CD4-positive, alpha-beta T cell (primary cell): ENCODE results near the gene ZNF860. TPM values are rescaled to one million over a fixed set of nuclear protein-coding genes. Genes with fewer than 3 reads are reported as not detected.

Experiments
- ATAC-seq: fragments of 200-7000 bp; cut with Tn5 transposase; one replicate; pipeline ENCODE4 v1.10.0; 2022; ENCODE audit warnings: mild to moderate bottlenecking; ENCODE audit not compliant: poor library complexity
- CTCF ChIA-PET: fragments of 350-600 bp; sonication (Branson Sonifier 250); formaldehyde crosslinking; loops from one replicate; lab custom pipeline; 2021; ENCODE audit warnings: antibody characterized with exemption, inconsistent platforms; lab: Charles Lee
- POLR2A ChIA-PET: fragments of 350-600 bp; sonication (Branson Sonifier 250); formaldehyde crosslinking; loops from one replicate; lab custom pipeline; 2021; ENCODE audit warnings: antibody characterized with exemption, inconsistent platforms; lab: Charles Lee
- DNase-seq, 14 experiments: peaks; one replicate each; pipeline ENCODE4 v3.0.0-alpha.2; 2013 to 2020; ENCODE audit warnings: mixed read lengths in 2 of 14
- H3K27ac ChIP-seq, 2 donors: one replicate each; pipeline versions ENCODE4 v1.5.1 to v1.7.0; 2013; ENCODE audit warnings: low read length in 2 of 2, low read depth in 1 of 2, mild to moderate bottlenecking in 1 of 2
- H3K27me3 ChIP-seq, 2 experiments: 1 replicate in 1 of 2; 2 replicates in 1 of 2; pipeline versions ENCODE4 v1.6.1 to v1.7.0; 2013; ENCODE audit warnings: low read length in 2 of 2, control low read depth in 1 of 2, mild to moderate bottlenecking in 1 of 2, moderate library complexity in 1 of 2; ENCODE audit not compliant: insufficient read depth in 2 of 2, control insufficient read depth in 1 of 2
- H3K36me3 ChIP-seq: one replicate; pipeline ENCODE4 v1.6.1; 2013; ENCODE audit warnings: low read length, control low read depth; ENCODE audit not compliant: insufficient read depth
- H3K4me1 ChIP-seq: one replicate; pipeline ENCODE4 v1.6.1; 2013; ENCODE audit warnings: low read length, control low read depth; ENCODE audit not compliant: insufficient read depth
- H3K4me3 ChIP-seq: one replicate; pipeline ENCODE4 v1.5.1; 2013; ENCODE audit warnings: mild to moderate bottlenecking, low read length, moderate library complexity
- H3K9me3 ChIP-seq, 2 experiments: 1 replicate in 1 of 2; 2 replicates in 1 of 2; pipeline versions ENCODE4 v1.6.1 to v1.7.0; 2013; ENCODE audit warnings: low read length in 2 of 2, mild to moderate bottlenecking in 2 of 2, control low read depth in 1 of 2, moderate library complexity in 1 of 2; ENCODE audit not compliant: control insufficient read depth in 1 of 2, insufficient read depth in 1 of 2
- H3K27ac Mint-ChIP-seq: one replicate; pipeline ENCODE4 v1.8.0; 2020; ENCODE audit warnings: mixed read lengths
- H3K27me3 Mint-ChIP-seq: one replicate; pipeline ENCODE4 v1.8.0; 2021; ENCODE audit warnings: mixed read lengths
- H3K36me3 Mint-ChIP-seq: one replicate; pipeline ENCODE4 v1.8.0; 2021; ENCODE audit warnings: low read depth, mixed read lengths
- H3K4me1 Mint-ChIP-seq: one replicate; pipeline ENCODE4 v1.8.0; 2021; ENCODE audit warnings: low read depth, mixed read lengths
- H3K4me3 Mint-ChIP-seq: one replicate; pipeline ENCODE4 v1.8.0; 2020; ENCODE audit warnings: mild to moderate bottlenecking, mixed read lengths
- H3K9me3 Mint-ChIP-seq: one replicate; pipeline ENCODE4 v1.8.0; 2020; ENCODE audit warnings: mixed read lengths
- CTCF ChIP-seq: fragments of 200-600 bp; IDR thresholded peaks from one replicate; pipeline ENCODE4 v1.8.0; 2022; ENCODE audit warnings: antibody characterized with exemption, mild to moderate bottlenecking
- intact Hi-C, 2 experiments: fragments of 100-400 bp; cut with DNase I in 1 of 2; cut with micrococcal nuclease in 1 of 2; formaldehyde crosslinking; loops; one replicate each; pipeline versions ENCODE4 v1.15.1 to v1.9.0; 2023 to 2025; cut with DNase I, micrococcal nuclease
- total RNA-seq, 174 experiments: library from RNA in 2 of 174; stranded (reverse) in 2 of 174; gene quantifications; one replicate each; pipeline ENCODE4 v1.2.3 and lab custom pipeline; 2021 to 2026

The ZNF860 gene
- total RNA-seq, 2 experiments from 2014 or later = not detected

GRCh38 chr3:32021748-32022147 lies 40.2 kb downstream of the ZNF860 start:
- Histone ChIP-seq H3K9me3 (no peaks in the 10 kb centered on the region), H3K27me3 (no peaks in the 10 kb centered on the region), H3K4me3 (no peak overlapping the region), H3K4me1 (no peaks in the 10 kb centered on the region), H3K27ac (no peak overlapping the region), H3K36me3 (no peaks in the 10 kb centered on the region)
- ATAC-seq = no peak
- Mint-ChIP-seq H3K27ac (no peak overlapping the region), H3K4me1 (no peaks in the 10 kb centered on the region), H3K27me3 (no peaks in the 10 kb centered on the region), H3K36me3 (no peaks in the 10 kb centered on the region), H3K9me3 (no peaks in the 10 kb centered on the region), H3K4me3 (no peak overlapping the region)
- ChIA-PET CTCF (interaction anchor here (1.6 kb wide), 1 partner anchor 124 kb away, joined by 3 read pairs; no protein-coding TSS in a partner anchor), POLR2A (no interaction called here)
- intact Hi-C loops = loop anchor here in 1 of 2 experiments (5.0 kb wide), 1 partner anchor 321 kb away; no protein-coding TSS in a partner anchor
- no peak for TF ChIP-seq CTCF
- no peak for DNase-seq

- DNase-seq (no peak), ATAC-seq (no peak)
- POLR2A ChIA-PET = no interaction called here
- no peaks in the 10 kb centered on the region for H3K9me3 Mint-ChIP-seq
- no peak overlapping the region for H3K4me3 Mint-ChIP-seq
- Histone ChIP-seq H3K36me3 (no peaks in the 10 kb centered on the region), H3K9me3 (no peaks in the 10 kb centered on the region), H3K27ac (no peak overlapping the region), H3K4me1 (no peaks in the 10 kb centered on the region), H3K4me3 (no peak overlapping the region), H3K27me3 (no peaks in the 10 kb centered on the region)
- intact Hi-C loops = loop anchor here in 1 of 2 experiments (5.0 kb wide), 1 partner anchor 319 kb away; no protein-coding TSS in a partner anchor
- no peaks in the 10 kb centered on the region for H3K36me3 Mint-ChIP-seq
- H3K27ac Mint-ChIP-seq = no peak overlapping the region
- no peak for TF ChIP-seq CTCF
- peaks cover 4% of the 10 kb centered on the region for H3K27me3 Mint-ChIP-seq
- CTCF ChIA-PET = interaction anchor here (1.6 kb wide), 1 partner anchor 122 kb away, joined by 3 read pairs; no protein-coding TSS in a partner anchor
- no peaks in the 10 kb centered on the region for H3K4me1 Mint-ChIP-seq
Measured at GRCh38 chr3:32022947-32023346, 41.4 kb downstream of the ZNF860 start.

GRCh38 chr3:32026593-32026992 lies 45.0 kb downstream of the ZNF860 start:
- CTCF ChIA-PET = interaction anchor here (0.6 to 1.1 kb wide), 2 partner anchors 10 to 117 kb away, joined by 3 read pairs; no protein-coding TSS in a partner anchor
- no peaks in the 10 kb centered on the region for H3K36me3 Mint-ChIP-seq
- intact Hi-C loops = no loop called here

More at GRCh38 chr3:32026593-32026992, 45.0 kb downstream of the ZNF860 start:
- no peaks in the 10 kb centered on the region for H3K4me1 Mint-ChIP-seq
- Histone ChIP-seq H3K27ac (no peak overlapping the region), H3K9me3 (no peaks in the 10 kb centered on the region), H3K4me1 (no peaks in the 10 kb centered on the region), H3K27me3 (no peaks in the 10 kb centered on the region), H3K36me3 (no peaks in the 10 kb centered on the region), H3K4me3 (no peak overlapping the region)
- no peak overlapping the region for H3K27ac Mint-ChIP-seq
- DNase-seq = peak in 1 of 14 experiments; percentile 5
- POLR2A ChIA-PET = no interaction called here
- ATAC-seq = no peak
- H3K27me3 Mint-ChIP-seq = peaks cover 9% of the 10 kb centered on the region
- H3K9me3 Mint-ChIP-seq = no peaks in the 10 kb centered on the region
- H3K4me3 Mint-ChIP-seq = no peak overlapping the region
- no peak for TF ChIP-seq CTCF
